A549 treated with AZD9567 at 1 μM for 4 hours (cell line): Measurements from ENCODE around the gene PSTPIP1. TPM values are rescaled to one million over a fixed set of nuclear protein-coding genes. Genes with fewer than 3 reads are reported as not detected.

Experiments used
- total RNA-seq: library from RNA; stranded (reverse); fragments of 200-300 nt; extraction: Qiagen RNA extraction; gene quantifications from 5 replicates; pipeline ENCODE4 v1.2.3, GENCODE V29; 2022; ENCODE audit not compliant: insufficient read depth

Gene PSTPIP1
- total RNA-seq: not detected in 5 replicates

DNA sequence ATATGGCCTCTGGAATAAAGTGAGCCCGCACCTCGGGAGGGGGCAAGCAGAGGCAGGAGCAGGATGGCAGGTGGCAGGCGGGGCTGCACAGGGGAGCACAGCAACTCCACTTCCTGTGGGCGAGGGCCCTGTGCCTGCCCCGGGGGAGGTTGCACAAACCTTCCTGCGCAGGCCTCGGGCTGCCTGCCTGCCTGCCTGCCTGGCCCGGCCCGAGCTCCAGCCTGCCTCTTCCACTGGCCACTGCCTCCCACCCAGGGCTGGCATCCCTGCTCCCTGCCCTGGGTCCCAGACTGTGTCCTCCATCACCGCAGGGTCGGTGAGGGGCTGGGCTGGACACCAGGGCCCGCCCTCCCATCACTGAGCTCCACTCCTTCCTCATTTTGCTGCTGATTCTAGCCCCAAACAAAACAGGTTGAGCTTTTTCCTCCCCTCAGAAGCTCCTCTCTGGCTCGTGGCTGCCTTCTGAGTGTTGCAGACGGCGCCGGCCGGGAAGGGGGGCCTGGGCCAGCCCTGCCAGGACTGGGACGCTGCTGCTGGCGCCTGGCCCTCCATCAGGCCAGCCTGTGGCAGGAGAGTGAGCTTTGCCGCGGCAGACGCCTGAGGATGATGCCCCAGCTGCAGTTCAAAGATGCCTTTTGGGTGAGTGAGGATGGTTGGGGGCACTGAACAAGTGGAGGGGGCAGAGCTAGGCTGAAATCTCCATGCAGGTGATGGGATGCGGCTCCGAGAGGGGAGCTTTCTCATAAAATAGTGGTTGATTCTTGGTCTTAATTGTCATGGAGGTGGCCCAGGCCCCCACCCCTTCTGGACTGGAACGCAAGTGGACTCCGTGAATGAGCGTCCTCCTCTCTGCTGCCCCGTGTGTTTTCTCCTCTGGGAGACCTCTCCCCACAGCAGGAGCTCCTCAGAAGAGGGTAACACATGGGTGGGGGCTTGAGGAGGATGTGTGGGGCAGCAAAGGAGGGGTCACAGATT is at the start of gene PSTPIP1:
PSTPIP1 (plus strand) TSS at position 156 of the 975 bp plus-strand sequence; CDS start at position 604, 448 bp downstream.

DNA sequence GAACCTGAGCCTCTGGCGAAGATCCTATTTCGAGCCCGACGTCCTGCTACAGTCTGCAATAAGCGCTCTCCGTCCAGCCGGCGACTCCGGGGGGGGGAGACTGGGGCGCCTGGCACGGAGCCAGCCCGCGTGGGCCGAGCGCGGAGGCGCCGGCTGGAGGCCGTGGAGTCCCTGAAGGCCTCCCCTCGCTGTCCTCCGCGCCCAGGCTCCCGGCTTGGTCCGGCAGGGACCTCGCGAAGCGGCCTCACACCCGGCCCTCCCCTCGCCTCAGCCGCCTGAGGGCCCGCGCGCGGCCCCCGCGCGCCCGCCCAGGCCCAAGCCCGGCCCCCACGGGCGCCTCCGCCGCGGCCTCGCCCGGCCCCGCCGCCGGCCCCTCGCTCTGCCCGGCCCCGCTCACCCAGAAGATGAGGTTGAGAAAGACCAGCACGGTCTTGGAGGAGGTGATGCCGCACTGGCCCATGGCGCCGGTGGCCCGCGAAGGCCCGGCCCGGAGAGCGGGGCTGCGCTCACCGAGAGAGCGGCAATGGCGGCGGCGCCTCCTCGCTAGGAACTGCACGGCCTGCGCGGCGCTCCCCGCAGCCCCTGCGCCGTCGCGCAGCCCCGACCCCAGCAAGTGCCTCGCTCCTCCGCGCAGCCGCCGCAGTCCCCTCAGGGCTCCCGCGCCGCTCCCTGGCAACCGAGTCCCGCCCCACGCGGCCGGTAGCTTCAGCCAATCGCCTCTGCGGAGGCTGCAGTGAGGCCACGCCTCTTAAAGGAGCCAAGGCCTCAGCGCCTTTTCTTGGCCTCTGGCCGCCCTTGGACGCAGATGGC is 75.8 kb downstream of the PSTPIP1 start, which contains the start of gene TSPAN3:
TSPAN3 (minus strand) TSS at position 615 of the 810 bp plus-strand sequence; CDS start at position 460, 155 bp downstream.

Other genes starting within 250 kb of the PSTPIP1 start
- gene SCAPER, start 89.8 kb upstream of the PSTPIP1 start, total RNA-seq: 2.9 to 8.4 TPM (median 3.9 TPM) in 5 replicates
- gene RCN2, start 63.4 kb upstream of the PSTPIP1 start, total RNA-seq: 50.8 to 74.1 TPM (median 70.2 TPM) in 5 replicates
- gene TSPAN3, start 76.0 kb downstream of the PSTPIP1 start, total RNA-seq: 375 to 469 TPM (median 443 TPM) in 5 replicates